ENCODE measurements around the gene RPL10. TPM values are rescaled to one million over a fixed set of nuclear protein-coding genes. Genes with fewer than 3 reads are reported as not detected.

The RPL10 gene
- total RNA-seq, 6 experiments from 2014 or later: 899 to 1,899 (median 1,157) TPM

DNA sequence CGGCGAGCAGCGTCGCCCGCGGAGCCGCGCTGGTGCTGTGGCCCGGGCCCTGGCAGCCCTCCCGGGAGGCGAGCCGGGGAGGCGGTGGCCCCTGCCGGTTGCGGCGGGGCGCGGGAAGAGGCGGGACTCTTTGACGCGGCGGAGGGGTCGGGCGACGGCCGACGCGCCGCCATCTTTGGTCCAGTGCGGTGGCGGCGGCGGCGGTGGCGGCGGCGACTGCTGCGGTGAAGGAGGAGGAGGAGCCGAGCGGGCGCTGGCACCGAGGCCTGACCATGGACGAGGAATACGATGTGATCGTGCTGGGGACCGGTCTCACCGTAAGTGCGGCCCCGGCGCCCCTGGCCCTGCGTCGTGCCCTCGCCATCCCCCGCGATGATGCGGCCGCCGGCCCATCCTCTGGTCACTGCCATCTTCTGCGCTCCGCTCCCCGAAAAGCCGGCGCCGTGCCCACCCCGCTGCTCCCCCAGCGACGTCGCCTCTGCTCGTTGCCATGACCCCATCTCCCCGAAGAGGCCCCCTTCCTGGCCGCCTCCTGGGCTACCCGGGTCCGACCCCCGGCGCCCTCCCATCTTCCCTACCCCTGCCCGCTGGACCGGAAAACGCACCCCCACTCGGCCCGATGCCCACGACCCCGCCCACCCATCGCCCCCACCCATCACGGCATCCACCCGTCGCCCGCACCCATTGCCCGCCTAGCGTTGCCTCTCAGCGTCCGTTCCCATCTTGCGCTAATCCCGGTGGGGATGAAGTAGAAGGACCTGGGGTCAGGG is 39.0 kb downstream of the RPL10 start, which contains the start of gene GDI1:
Gene GDI1 (plus strand): TSS at position 172 of the 770 bp plus-strand sequence. CDS start 101 bp downstream, at position 273.
- Histone ChIP-seq H3K9me3 (no peaks in the 10 kb centered on the region), H3K4me1 (no peaks in the 10 kb centered on the region), H3K4me3 (peak within 1 kb of the TSS; percentile 70 to 77 (median 71)), H3K36me3 (peaks cover 0 to 2% (median 0%) of the 10 kb centered on the region in 4 donors), H3K27ac (peak within 1 kb of the TSS; percentile 50 to 73 (median 57)), H3K27me3 (no peaks in the 10 kb centered on the region)
- peak; percentile 23 to 68 (median 54) for ATAC-seq
- intact Hi-C loops (cut with DNase I): no loop called here
- 41% methylated on average over 41 of the region's 93 CpGs for WGBS (ENCODE audit: insufficient coverage, low coverage, low lambda C conversion rate, missing lambda C conversion rate)
- TF ChIP-seq POLR2A (IDR thresholded peaks at IDR 0.05): peak; percentile 34
- TF ChIP-seq, protein P1, sequence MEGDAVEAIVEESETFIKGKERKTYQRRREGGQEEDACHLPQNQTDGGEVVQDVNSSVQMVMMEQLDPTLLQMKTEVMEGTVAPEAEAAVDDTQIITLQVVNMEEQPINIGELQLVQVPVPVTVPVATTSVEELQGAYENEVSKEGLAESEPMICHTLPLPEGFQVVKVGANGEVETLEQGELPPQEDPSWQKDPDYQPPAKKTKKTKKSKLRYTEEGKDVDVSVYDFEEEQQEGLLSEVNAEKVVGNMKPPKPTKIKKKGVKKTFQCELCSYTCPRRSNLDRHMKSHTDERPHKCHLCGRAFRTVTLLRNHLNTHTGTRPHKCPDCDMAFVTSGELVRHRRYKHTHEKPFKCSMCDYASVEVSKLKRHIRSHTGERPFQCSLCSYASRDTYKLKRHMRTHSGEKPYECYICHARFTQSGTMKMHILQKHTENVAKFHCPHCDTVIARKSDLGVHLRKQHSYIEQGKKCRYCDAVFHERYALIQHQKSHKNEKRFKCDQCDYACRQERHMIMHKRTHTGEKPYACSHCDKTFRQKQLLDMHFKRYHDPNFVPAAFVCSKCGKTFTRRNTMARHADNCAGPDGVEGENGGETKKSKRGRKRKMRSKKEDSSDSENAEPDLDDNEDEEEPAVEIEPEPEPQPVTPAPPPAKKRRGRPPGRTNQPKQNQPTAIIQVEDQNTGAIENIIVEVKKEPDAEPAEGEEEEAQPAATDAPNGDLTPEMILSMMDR (IDR thresholded peaks at IDR 0.05): no peak
- peak in 1 of 3 donors; percentile 55 for DNase-seq

DNA sequence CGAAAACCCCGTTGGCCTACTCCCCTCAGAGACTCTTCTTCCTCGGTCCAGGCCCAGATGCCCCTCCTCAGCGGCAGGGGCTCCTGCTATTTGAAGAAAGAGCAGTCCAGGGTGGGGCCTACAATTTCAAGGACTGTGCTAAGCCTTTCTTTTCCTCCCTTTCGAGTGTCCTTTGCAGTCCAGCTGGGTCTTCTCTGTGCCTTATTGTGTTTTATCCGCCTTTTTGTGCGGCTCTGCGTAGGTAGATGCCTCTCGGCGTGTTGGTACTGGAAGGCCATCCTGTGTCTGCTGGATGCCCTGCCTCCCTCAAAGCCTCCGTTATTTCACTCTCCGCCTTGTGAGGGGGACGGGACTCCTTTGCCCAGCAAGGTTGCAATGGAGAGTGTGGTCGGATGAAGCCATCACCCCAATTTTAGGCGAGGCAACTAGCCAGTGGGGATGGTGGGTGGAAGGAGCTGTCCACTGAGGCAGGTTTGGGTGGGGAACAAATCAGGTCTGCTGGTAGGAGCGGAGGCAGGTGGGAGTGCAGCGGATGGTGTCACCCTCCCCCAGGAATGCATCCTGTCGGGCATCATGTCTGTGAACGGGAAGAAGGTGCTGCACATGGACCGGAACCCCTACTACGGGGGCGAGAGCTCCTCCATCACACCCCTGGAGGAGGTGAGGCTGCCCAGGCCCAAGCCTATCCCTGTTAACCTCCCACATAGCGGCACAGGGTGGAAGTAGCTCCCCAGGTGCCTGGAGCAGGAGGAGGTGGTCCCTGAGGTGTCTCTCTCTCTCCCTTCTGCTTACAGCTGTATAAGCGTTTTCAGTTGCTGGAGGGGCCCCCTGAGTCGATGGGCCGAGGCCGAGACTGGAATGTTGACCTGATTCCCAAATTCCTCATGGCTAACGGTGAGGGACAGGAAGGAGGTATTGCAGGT is 40.1 kb downstream of the RPL10 start:
- WGBS (ENCODE audit: insufficient coverage, low coverage, low lambda C conversion rate, missing lambda C conversion rate): 53% methylated on average over 12 of the region's 28 CpGs
- Histone ChIP-seq H3K4me3 (peak overlapping the region; percentile 70 to 77 (median 71)), H3K27ac (no peak overlapping the region), H3K36me3 (peaks cover 0 to 2% (median 0%) of the 10 kb centered on the region in 4 donors), H3K4me1 (no peaks in the 10 kb centered on the region), H3K27me3 (no peaks in the 10 kb centered on the region), H3K9me3 (no peaks in the 10 kb centered on the region)
- no peak for ATAC-seq
- intact Hi-C loops (cut with DNase I): no loop called here
- no peak for DNase-seq
- TF ChIP-seq POLR2A (IDR thresholded peaks at IDR 0.05): no peak
- TF ChIP-seq, protein P1 (IDR thresholded peaks at IDR 0.05): no peak

DNA sequence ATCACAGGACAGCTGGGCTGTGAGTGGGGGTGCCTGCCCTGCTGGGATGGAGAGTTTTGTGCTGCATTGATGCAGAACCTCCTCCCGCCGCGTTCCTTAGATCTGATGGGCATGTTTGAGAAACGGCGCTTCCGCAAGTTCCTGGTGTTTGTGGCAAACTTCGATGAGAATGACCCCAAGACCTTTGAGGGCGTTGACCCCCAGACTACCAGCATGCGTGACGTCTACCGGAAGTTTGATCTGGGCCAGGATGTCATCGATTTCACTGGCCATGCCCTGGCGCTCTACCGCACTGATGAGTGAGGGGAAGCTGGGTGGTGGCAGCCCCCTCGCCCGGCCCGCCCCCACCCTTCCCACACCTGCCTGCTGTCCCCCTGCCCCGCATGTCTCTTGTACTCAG is 41.7 kb downstream of the RPL10 start:
- WGBS (ENCODE audit: insufficient coverage, low coverage, low lambda C conversion rate, missing lambda C conversion rate): 39% methylated on average over 10 of the region's 18 CpGs

More for the DNA sequence above, 41.7 kb downstream of the RPL10 start:
- Histone ChIP-seq H3K9me3 (no peaks in the 10 kb centered on the region), H3K4me1 (peaks cover 0 to 3% (median 0%) of the 10 kb centered on the region in 4 donors), H3K27me3 (no peaks in the 10 kb centered on the region), H3K27ac (peak overlapping the region in 1 of 3 donors; percentile 14), H3K36me3 (peaks cover 0 to under 1% (median 0%) of the 10 kb centered on the region in 4 donors), H3K4me3 (no peak overlapping the region)
- ATAC-seq (peak; percentile 35 to 56 (median 48)), DNase-seq (peak; percentile 59 to 72 (median 62))
- TF ChIP-seq POLR2A (IDR thresholded peaks at IDR 0.05): no peak
- TF ChIP-seq, protein P1 (IDR thresholded peaks at IDR 0.05): no peak
- intact Hi-C loops (cut with DNase I): no loop called here

Measured in right lobe of liver (tissue), 6 donors.